Glutamatergic neuron (in vitro differentiated cells): ENCODE measurements around the gene ARHGEF4. TPM values are rescaled to one million over a fixed set of nuclear protein-coding genes. Genes with fewer than 3 reads are reported as not detected.
"Not testable (repeated sequence)": the region's sequence is repeated elsewhere in the genome, so short reads cannot be mapped to it uniquely, and the experiment has no call there.

Experiments
- DNase-seq: peaks from one replicate; pipeline ENCODE4 v3.0.0; 2022
- H3K27ac Mint-ChIP-seq: one replicate; pipeline ENCODE4 v1.8.0; 2020; ENCODE audit warnings: mild to moderate bottlenecking, mixed read lengths, inconsistent platforms; ENCODE audit not compliant: unreplicated experiment
- H3K27me3 Mint-ChIP-seq: one replicate; pipeline ENCODE4 v1.8.0; 2020; ENCODE audit warnings: mild to moderate bottlenecking, moderate library complexity, mixed read lengths, inconsistent platforms; ENCODE audit not compliant: unreplicated experiment
- H3K36me3 Mint-ChIP-seq: one replicate; pipeline ENCODE4 v1.8.0; 2020; ENCODE audit warnings: mild to moderate bottlenecking, mixed read lengths, inconsistent platforms; ENCODE audit not compliant: unreplicated experiment
- H3K4me1 Mint-ChIP-seq: one replicate; pipeline ENCODE4 v1.8.0; 2020; ENCODE audit warnings: mild to moderate bottlenecking, low read depth, mixed read lengths, inconsistent platforms; ENCODE audit not compliant: unreplicated experiment
- H3K4me3 Mint-ChIP-seq: one replicate; pipeline ENCODE4 v1.8.0; 2020; ENCODE audit warnings: mild to moderate bottlenecking, mixed read lengths, inconsistent platforms; ENCODE audit not compliant: unreplicated experiment
- H3K9me3 Mint-ChIP-seq: one replicate; pipeline ENCODE4 v1.8.0; 2020; ENCODE audit warnings: mild to moderate bottlenecking, moderate library complexity, mixed read lengths, inconsistent platforms; ENCODE audit not compliant: unreplicated experiment
- CTCF ChIP-seq: fragments of 200-600 bp; sonication (generic); IDR thresholded peaks from one replicate; pipeline ENCODE4 v1.5.0; 2021; ENCODE audit not compliant: partially characterized antibody, unreplicated experiment
- total RNA-seq: library from RNA; stranded (reverse); fragmentation: NEBNext Ultra II Directional; extraction: Animal tissue kit (Norgen Biotek cat#: 25700); gene quantifications from one replicate; pipeline ENCODE4 v1.2.1, GENCODE V29; 2021; ENCODE audit not compliant: unreplicated experiment

The ARHGEF4 gene
- total RNA-seq, 1 donor from 2014 or later = 6.1 TPM

GRCh38 chr2:130896813-130897212 lies 60.1 kb downstream of the ARHGEF4 start:
- peaks cover 4% of the 10 kb centered on the region for H3K9me3 Mint-ChIP-seq
- TF ChIP-seq CTCF = no peak
- H3K4me3 Mint-ChIP-seq = no peak overlapping the region
- peaks cover 20% of the 10 kb centered on the region for H3K4me1 Mint-ChIP-seq
- no peak for DNase-seq
- no peaks in the 10 kb centered on the region for H3K27me3 Mint-ChIP-seq
- no peaks in the 10 kb centered on the region for H3K36me3 Mint-ChIP-seq
- H3K27ac Mint-ChIP-seq = no peak overlapping the region

GRCh38 chr2:130898553-130898952 lies 61.8 kb downstream of the ARHGEF4 start:
- no peaks in the 10 kb centered on the region for H3K27me3 Mint-ChIP-seq
- no peak for TF ChIP-seq CTCF
- no peaks in the 10 kb centered on the region for H3K36me3 Mint-ChIP-seq
- peaks cover 4% of the 10 kb centered on the region for H3K9me3 Mint-ChIP-seq
- no peak for DNase-seq
- H3K4me3 Mint-ChIP-seq = no peak overlapping the region
- H3K4me1 Mint-ChIP-seq = peaks cover 20% of the 10 kb centered on the region
- peak overlapping the region; percentile 70 for H3K27ac Mint-ChIP-seq

- peaks cover 4% of the 10 kb centered on the region for H3K9me3 Mint-ChIP-seq
- H3K27me3 Mint-ChIP-seq = no peaks in the 10 kb centered on the region
- H3K4me3 Mint-ChIP-seq = peak overlapping the region; percentile 53
- no peak for TF ChIP-seq CTCF
- H3K4me1 Mint-ChIP-seq = peaks cover 20% of the 10 kb centered on the region
- H3K36me3 Mint-ChIP-seq = no peaks in the 10 kb centered on the region
- H3K27ac Mint-ChIP-seq = peak overlapping the region; percentile 83
- DNase-seq = peak; percentile 61
These were observed 62.6 kb downstream of the ARHGEF4 start for GRCh38 chr2:130899306-130899705.

- no peak overlapping the region for H3K4me3 Mint-ChIP-seq
- no peaks in the 10 kb centered on the region for H3K27me3 Mint-ChIP-seq
- no peak for TF ChIP-seq CTCF
- peaks cover 20% of the 10 kb centered on the region for H3K4me1 Mint-ChIP-seq
- DNase-seq = no peak
- no peak overlapping the region for H3K27ac Mint-ChIP-seq
- peaks cover 4% of the 10 kb centered on the region for H3K9me3 Mint-ChIP-seq
- no peaks in the 10 kb centered on the region for H3K36me3 Mint-ChIP-seq
These were observed 64.3 kb downstream of the ARHGEF4 start for GRCh38 chr2:130901061-130901460.

- peaks cover 20% of the 10 kb centered on the region for H3K4me1 Mint-ChIP-seq
- not testable (repeated sequence) for H3K36me3 Mint-ChIP-seq, H3K27me3 Mint-ChIP-seq, H3K4me3 Mint-ChIP-seq, DNase-seq, H3K9me3 Mint-ChIP-seq, H3K27ac Mint-ChIP-seq
These were observed 64.9 kb downstream of the ARHGEF4 start for GRCh38 chr2:130901626-130902025.

GRCh38 chr2:130908832-130909231 lies 72.1 kb downstream of the ARHGEF4 start:
- no peak for DNase-seq
- Mint-ChIP-seq H3K36me3 (no peaks in the 10 kb centered on the region), H3K4me3 (no peak overlapping the region), H3K27me3 (peaks cover 4% of the 10 kb centered on the region), H3K9me3 (peaks cover 3% of the 10 kb centered on the region), H3K27ac (no peak overlapping the region), H3K4me1 (peaks cover 5% of the 10 kb centered on the region)
- TF ChIP-seq CTCF = no peak
